Calu3 (cell line): ENCODE data around the gene HHAT. TPM values are rescaled to one million over a fixed set of nuclear protein-coding genes. Genes with fewer than 3 reads are reported as not detected.

Experiments used
- BruUV-seq: library from RNA; stranded (reverse); fragments of 400-500 nt; replicated peaks from 2 replicates; lab custom pipeline; 2021; lab: Mats Ljungman, UMichigan
- CTCF ChIA-PET: fragments of 300-600 bp; sonication (Branson Sonifier 250); formaldehyde crosslinking; loops from one replicate; lab custom pipeline; 2022; ENCODE audit warnings: antibody characterized with exemption; lab: Charles Lee
- DNase-seq: peaks from one replicate; pipeline ENCODE4 v3.0.0; 2022
- H3K27ac Mint-ChIP-seq: one replicate; pipeline ENCODE4 v1.8.0; 2022; ENCODE audit warnings: mixed read lengths; ENCODE audit not compliant: unreplicated experiment
- H3K27me3 Mint-ChIP-seq: one replicate; pipeline ENCODE4 v1.8.0; 2022; ENCODE audit warnings: mixed read lengths; ENCODE audit not compliant: unreplicated experiment
- H3K36me3 Mint-ChIP-seq: one replicate; pipeline ENCODE4 v1.8.0; 2022; ENCODE audit warnings: mild to moderate bottlenecking, moderate library complexity, mixed read lengths; ENCODE audit not compliant: insufficient read depth, unreplicated experiment
- H3K4me1 Mint-ChIP-seq: one replicate; pipeline ENCODE4 v1.8.0; 2022; ENCODE audit warnings: mild to moderate bottlenecking, low read depth, mixed read lengths; ENCODE audit not compliant: unreplicated experiment
- H3K4me3 Mint-ChIP-seq: one replicate; pipeline ENCODE4 v1.8.0; 2022; ENCODE audit warnings: mild to moderate bottlenecking, low read depth, moderate library complexity, mixed read lengths; ENCODE audit not compliant: unreplicated experiment
- H3K9me3 Mint-ChIP-seq: one replicate; pipeline ENCODE4 v1.8.0; 2022; ENCODE audit warnings: low read depth, mixed read lengths; ENCODE audit not compliant: unreplicated experiment
- intact Hi-C: fragments of 100-400 bp; cut with micrococcal nuclease; formaldehyde crosslinking; loops from one replicate; pipeline ENCODE4 v1.10.0; 2022; ENCODE audit not compliant: unreplicated experiment
- total RNA-seq: library from RNA; stranded (reverse); gene quantifications from 2 replicates; pipeline ENCODE4 v1.2.3, GENCODE V29; 2022
- TF ChIP-seq, protein P1 (sequence below): fragments of 200-600 bp; IDR thresholded peaks from one replicate; pipeline ENCODE4 v1.8.0; 2022; ENCODE audit warnings: antibody characterized with exemption; ENCODE audit not compliant: unreplicated experiment

Gene HHAT
- total RNA-seq, 1 experiment from 2014 or later, result 5.8 TPM

- Mint-ChIP-seq H3K36me3 (no peaks in the 10 kb centered on the region), H3K4me3 (no peak overlapping the region), H3K4me1 (peaks cover 8% of the 10 kb centered on the region), H3K27me3 (peaks cover 19% of the 10 kb centered on the region), H3K27ac (no peak overlapping the region), H3K9me3 (no peaks in the 10 kb centered on the region)
- TF ChIP-seq, protein P1, sequence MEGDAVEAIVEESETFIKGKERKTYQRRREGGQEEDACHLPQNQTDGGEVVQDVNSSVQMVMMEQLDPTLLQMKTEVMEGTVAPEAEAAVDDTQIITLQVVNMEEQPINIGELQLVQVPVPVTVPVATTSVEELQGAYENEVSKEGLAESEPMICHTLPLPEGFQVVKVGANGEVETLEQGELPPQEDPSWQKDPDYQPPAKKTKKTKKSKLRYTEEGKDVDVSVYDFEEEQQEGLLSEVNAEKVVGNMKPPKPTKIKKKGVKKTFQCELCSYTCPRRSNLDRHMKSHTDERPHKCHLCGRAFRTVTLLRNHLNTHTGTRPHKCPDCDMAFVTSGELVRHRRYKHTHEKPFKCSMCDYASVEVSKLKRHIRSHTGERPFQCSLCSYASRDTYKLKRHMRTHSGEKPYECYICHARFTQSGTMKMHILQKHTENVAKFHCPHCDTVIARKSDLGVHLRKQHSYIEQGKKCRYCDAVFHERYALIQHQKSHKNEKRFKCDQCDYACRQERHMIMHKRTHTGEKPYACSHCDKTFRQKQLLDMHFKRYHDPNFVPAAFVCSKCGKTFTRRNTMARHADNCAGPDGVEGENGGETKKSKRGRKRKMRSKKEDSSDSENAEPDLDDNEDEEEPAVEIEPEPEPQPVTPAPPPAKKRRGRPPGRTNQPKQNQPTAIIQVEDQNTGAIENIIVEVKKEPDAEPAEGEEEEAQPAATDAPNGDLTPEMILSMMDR, result no peak
- CTCF ChIA-PET, result interaction anchor here (0.7 to 2.2 kb wide), 4 partner anchors 11 to 57 kb away, joined by 4 to 13 read pairs (median 6); no protein-coding TSS in a partner anchor
- intact Hi-C loops, result loop anchor here (5.0 kb wide), 2 partner anchors 54 to 89 kb away; no protein-coding TSS in a partner anchor
- no TSS peak for BruUV-seq
- DNase-seq, result no peak
Observed at GRCh38 chr1:210291081-210291764, 37.5 kb upstream of the HHAT start.

GRCh38 chr1:210291786-210292230 is 36.9 kb upstream of the HHAT start:
- peaks cover 19% of the 10 kb centered on the region for H3K27me3 Mint-ChIP-seq
- peak overlapping the region; percentile 72 for H3K4me3 Mint-ChIP-seq
- CTCF ChIA-PET, result interaction anchor here (0.6 to 2.2 kb wide), 7 partner anchors 10 to 235 kb away, joined by 3 to 13 read pairs (median 4); no protein-coding TSS in a partner anchor
- no peaks in the 10 kb centered on the region for H3K36me3 Mint-ChIP-seq
- H3K4me1 Mint-ChIP-seq, result peaks cover 8% of the 10 kb centered on the region
- TF ChIP-seq, protein P1, result no peak
- no peaks in the 10 kb centered on the region for H3K9me3 Mint-ChIP-seq
- intact Hi-C loops, result loop anchor here (5.0 kb wide), 2 partner anchors 55 to 90 kb away; no protein-coding TSS in a partner anchor
- H3K27ac Mint-ChIP-seq, result no peak overlapping the region
- DNase-seq, result no peak
- no TSS peak for BruUV-seq

DNA sequence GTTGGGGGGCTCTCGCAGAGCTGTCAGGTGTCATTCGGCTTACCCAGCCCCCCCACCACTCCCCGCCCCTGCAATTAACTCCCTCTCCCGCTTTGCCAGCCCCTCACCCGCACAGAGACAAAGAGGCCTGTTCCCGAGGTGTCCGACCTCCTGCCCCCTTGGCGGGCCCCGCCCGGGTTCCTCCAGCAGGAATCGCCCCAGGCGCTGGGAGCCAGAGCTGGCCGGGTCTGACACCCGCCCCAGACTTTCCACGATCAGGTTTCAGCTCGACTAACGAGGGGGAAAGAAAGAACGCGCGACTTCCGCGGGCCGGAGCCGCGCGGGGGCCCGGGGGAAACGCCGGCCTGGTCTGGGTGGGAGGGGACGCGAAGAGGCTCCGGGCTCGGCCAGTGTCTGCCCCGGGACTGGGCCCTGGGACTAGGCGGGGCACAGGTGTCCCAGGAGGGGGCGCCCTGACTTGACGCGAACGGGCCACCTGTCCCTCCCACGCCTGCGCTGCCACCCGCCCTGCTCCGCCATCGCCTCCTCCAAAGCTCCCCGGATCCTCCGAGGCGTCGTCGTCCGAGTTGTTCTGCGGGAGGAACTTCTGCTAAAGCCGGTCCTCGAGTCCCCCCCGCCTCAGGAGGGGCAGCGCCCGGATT is 36.4 kb upstream of the HHAT start:
- CTCF ChIA-PET, result interaction anchor here (0.6 to 2.2 kb wide), 8 partner anchors 9 to 234 kb away, joined by 3 to 13 read pairs (median 4); no protein-coding TSS in a partner anchor
- H3K4me1 Mint-ChIP-seq, result peaks cover 8% of the 10 kb centered on the region
- DNase-seq, result peak; percentile 92
- peaks cover 19% of the 10 kb centered on the region for H3K27me3 Mint-ChIP-seq
- no TSS peak for BruUV-seq
- H3K4me3 Mint-ChIP-seq, result peak overlapping the region; percentile 72
- H3K36me3 Mint-ChIP-seq, result no peaks in the 10 kb centered on the region
- no peaks in the 10 kb centered on the region for H3K9me3 Mint-ChIP-seq
- intact Hi-C loops, result loop anchor here (5.0 kb wide), 2 partner anchors 55 to 90 kb away; no protein-coding TSS in a partner anchor
- TF ChIP-seq, protein P1, result peak; percentile 59
- peak overlapping the region; percentile 60 for H3K27ac Mint-ChIP-seq

GRCh38 chr1:210293171-210293607 is 35.5 kb upstream of the HHAT start:
- no peaks in the 10 kb centered on the region for H3K9me3 Mint-ChIP-seq
- H3K36me3 Mint-ChIP-seq, result no peaks in the 10 kb centered on the region
- peaks cover 14% of the 10 kb centered on the region for H3K27me3 Mint-ChIP-seq
- H3K27ac Mint-ChIP-seq, result peak overlapping the region; percentile 60
- BruUV-seq, result no TSS peak
- CTCF ChIA-PET, result interaction anchor here (0.6 to 2.2 kb wide), 4 partner anchors 9 to 69 kb away, joined by 3 to 13 read pairs (median 6); no protein-coding TSS in a partner anchor
- TF ChIP-seq, protein P1, result no peak
- peak overlapping the region; percentile 72 for H3K4me3 Mint-ChIP-seq
- no peak for DNase-seq
- intact Hi-C loops, result loop anchor here (5.0 kb wide), 2 partner anchors 56 to 91 kb away; no protein-coding TSS in a partner anchor
- H3K4me1 Mint-ChIP-seq, result peaks cover 8% of the 10 kb centered on the region
